CD4-positive, alpha-beta memory T cell (primary cell): ENCODE data around the gene ITIH2. TPM values are rescaled to one million over a fixed set of nuclear protein-coding genes. Genes with fewer than 3 reads are reported as not detected.
"Not testable (repeated sequence)": the region's sequence is repeated elsewhere in the genome, so short reads cannot be mapped to it uniquely, and the experiment has no call there.

Experiments used
- CTCF ChIA-PET: fragments of 350-600 bp; sonication (Branson Sonifier 250); formaldehyde crosslinking; loops from one replicate; lab custom pipeline; 2021; ENCODE audit warnings: inconsistent platforms; ENCODE audit not compliant: partially characterized antibody; lab: Charles Lee
- POLR2A ChIA-PET: fragments of 350-600 bp; sonication (Branson Sonifier 250); formaldehyde crosslinking; loops from one replicate; lab custom pipeline; 2021; ENCODE audit not compliant: partially characterized antibody; lab: Charles Lee
- DNase-seq, 5 donors: peaks; one replicate each; pipeline versions ENCODE4 v3.0.0 to v3.0.0-alpha.2; 2020 to 2022; ENCODE audit warnings: mixed read lengths in 1 of 5
- H3K27ac ChIP-seq: one replicate; pipeline ENCODE4 v1.7.0; 2013; ENCODE audit warnings: low read depth, low read length
- H3K27me3 ChIP-seq: 2 replicates; pipeline ENCODE4 v1.7.0; 2013; ENCODE audit warnings: mild to moderate bottlenecking, low read length, moderate library complexity; ENCODE audit not compliant: insufficient read depth
- H3K36me3 ChIP-seq: 2 replicates; pipeline ENCODE4 v1.7.0; 2013; ENCODE audit warnings: mild to moderate bottlenecking, low read length, moderate library complexity; ENCODE audit not compliant: insufficient read depth
- H3K4me1 ChIP-seq: 2 replicates; pipeline ENCODE4 v1.7.0; 2013; ENCODE audit warnings: mild to moderate bottlenecking, low read length, moderate library complexity; ENCODE audit not compliant: insufficient read depth
- H3K4me3 ChIP-seq, 2 donors: one replicate each; pipeline ENCODE4 v1.7.0; 2013; ENCODE audit warnings: low read length in 2 of 2, mild to moderate bottlenecking in 1 of 2
- H3K9me3 ChIP-seq, 2 donors: one replicate each; pipeline ENCODE4 v1.7.0; 2013; ENCODE audit warnings: low read length in 2 of 2, control low read depth in 1 of 2; ENCODE audit not compliant: control insufficient read depth in 1 of 2
- H3K27ac Mint-ChIP-seq, 7 donors: one replicate each; pipeline ENCODE4 v1.8.0; 2020 to 2021; ENCODE audit warnings: mixed read lengths in 7 of 7, mild to moderate bottlenecking in 6 of 7, inconsistent platforms in 3 of 7, moderate library complexity in 3 of 7
- H3K27me3 Mint-ChIP-seq, 2 donors: one replicate each; pipeline ENCODE4 v1.8.0; 2020 to 2021; ENCODE audit warnings: mixed read lengths in 2 of 2
- H3K36me3 Mint-ChIP-seq, 2 donors: one replicate each; pipeline ENCODE4 v1.8.0; 2020 to 2021; ENCODE audit warnings: mixed read lengths in 2 of 2, inconsistent platforms in 1 of 2, mild to moderate bottlenecking in 1 of 2
- H3K4me1 Mint-ChIP-seq, 4 donors: one replicate each; pipeline ENCODE4 v1.8.0; 2020 to 2021; ENCODE audit warnings: mixed read lengths in 4 of 4, mild to moderate bottlenecking in 1 of 4
- H3K4me3 Mint-ChIP-seq, 8 donors: one replicate each; pipeline ENCODE4 v1.8.0; 2020 to 2021; ENCODE audit warnings: mixed read lengths in 8 of 8, mild to moderate bottlenecking in 7 of 8, moderate library complexity in 6 of 8, inconsistent platforms in 3 of 8
- H3K9me3 Mint-ChIP-seq, 8 donors: one replicate each; pipeline ENCODE4 v1.8.0; 2020 to 2021; ENCODE audit warnings: mixed read lengths in 8 of 8, mild to moderate bottlenecking in 5 of 8, inconsistent platforms in 3 of 8, moderate library complexity in 1 of 8
- intact Hi-C: fragments of 100-400 bp; cut with micrococcal nuclease; formaldehyde crosslinking; loops from one replicate; pipeline ENCODE4 v1.15.1; 2023
- polyA plus RNA-seq, 2 donors: library from polyadenylated mRNA; unstranded; fragments of 300-500 nt; fragmentation: Illumina TruSeq; gene quantifications; one replicate each; pipeline ENCODE4 v1.2.3, GENCODE V29; 2021
- total RNA-seq, 2 experiments: library from RNA; stranded (reverse); gene quantifications; one replicate each; pipeline ENCODE4 v1.2.3, GENCODE V29; 2021

ITIH2 gene
- total and polyA plus RNA-seq, 4 experiments from 2014 or later: not detected

GRCh38 chr10:7706534-7707073, 3.5 kb downstream of the ITIH2 start:
- CTCF ChIA-PET: no interaction called here
- peaks cover 17 to 40% of the 10 kb centered on the region in 2 donors for H3K27me3 Mint-ChIP-seq
- POLR2A ChIA-PET: no interaction called here
- no peaks in the 10 kb centered on the region for H3K4me1 Mint-ChIP-seq
- H3K4me3 ChIP-seq: no peak overlapping the region
- DNase-seq: no peak
- no peaks in the 10 kb centered on the region for H3K9me3 ChIP-seq
- no peaks in the 10 kb centered on the region for H3K4me1 ChIP-seq
- intact Hi-C loops: no loop called here
- no peak overlapping the region for H3K4me3 Mint-ChIP-seq
- no peak overlapping the region for H3K27ac ChIP-seq
- no peaks in the 10 kb centered on the region for H3K36me3 ChIP-seq
- H3K9me3 Mint-ChIP-seq: peaks cover 0 to 4% (median 0%) of the 10 kb centered on the region in 8 donors
- H3K36me3 Mint-ChIP-seq: no peaks in the 10 kb centered on the region
- no peak overlapping the region for H3K27ac Mint-ChIP-seq
- peaks cover 5% of the 10 kb centered on the region for H3K27me3 ChIP-seq

DNA sequence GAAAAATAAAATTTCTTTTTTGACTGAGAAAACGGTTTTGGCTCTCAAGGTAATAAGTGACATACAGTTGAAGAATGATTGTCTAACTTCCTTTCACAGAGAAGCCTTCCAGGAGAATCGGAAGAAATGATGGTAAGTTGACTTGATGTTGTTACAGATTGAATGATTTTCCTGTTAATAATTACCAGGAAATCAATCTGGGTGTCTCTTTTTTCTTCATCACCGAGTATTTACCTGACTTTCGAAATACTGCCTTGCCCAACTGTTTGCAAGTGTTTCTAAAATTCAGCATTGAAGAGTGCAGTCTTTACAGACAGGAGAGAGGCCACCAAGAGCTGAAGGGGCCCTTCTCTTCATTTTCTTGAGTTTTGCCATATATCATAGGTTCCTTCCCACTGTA, 4.0 kb downstream of the ITIH2 start:
- ChIA-PET POLR2A (no interaction called here), CTCF (no interaction called here)
- intact Hi-C loops: no loop called here
- H3K27ac ChIP-seq: no peak overlapping the region
- H3K4me3 ChIP-seq: no peak overlapping the region
- no peaks in the 10 kb centered on the region for H3K4me1 ChIP-seq
- H3K36me3 ChIP-seq: no peaks in the 10 kb centered on the region
- no peak overlapping the region for H3K4me3 Mint-ChIP-seq
- H3K27me3 Mint-ChIP-seq: peaks cover 17 to 39% of the 10 kb centered on the region in 2 donors
- no peaks in the 10 kb centered on the region for H3K4me1 Mint-ChIP-seq
- peaks cover 0 to 4% (median 0%) of the 10 kb centered on the region in 8 donors for H3K9me3 Mint-ChIP-seq
- H3K27me3 ChIP-seq: peaks cover 5% of the 10 kb centered on the region
- H3K36me3 Mint-ChIP-seq: no peaks in the 10 kb centered on the region
- H3K27ac Mint-ChIP-seq: no peak overlapping the region
- no peaks in the 10 kb centered on the region for H3K9me3 ChIP-seq
- DNase-seq: no peak

- H3K9me3 Mint-ChIP-seq: peaks cover 0 to 4% (median 0%) of the 10 kb centered on the region in 8 donors
- peaks cover 12 to 33% of the 10 kb centered on the region in 2 donors for H3K27me3 Mint-ChIP-seq
- no peaks in the 10 kb centered on the region for H3K4me1 Mint-ChIP-seq
- no peak overlapping the region for H3K4me3 Mint-ChIP-seq
- Histone ChIP-seq H3K4me3 (no peak overlapping the region), H3K27ac (no peak overlapping the region), H3K36me3 (no peaks in the 10 kb centered on the region), H3K27me3 (peaks cover 5% of the 10 kb centered on the region), H3K4me1 (no peaks in the 10 kb centered on the region), H3K9me3 (no peaks in the 10 kb centered on the region)
- H3K36me3 Mint-ChIP-seq: no peaks in the 10 kb centered on the region
- no peak overlapping the region for H3K27ac Mint-ChIP-seq
- intact Hi-C loops: no loop called here
- CTCF ChIA-PET: no interaction called here
- POLR2A ChIA-PET: no interaction called here
- no peak for DNase-seq
Observed at GRCh38 chr10:7707858-7708622, 4.9 kb downstream of the ITIH2 start.

DNA sequence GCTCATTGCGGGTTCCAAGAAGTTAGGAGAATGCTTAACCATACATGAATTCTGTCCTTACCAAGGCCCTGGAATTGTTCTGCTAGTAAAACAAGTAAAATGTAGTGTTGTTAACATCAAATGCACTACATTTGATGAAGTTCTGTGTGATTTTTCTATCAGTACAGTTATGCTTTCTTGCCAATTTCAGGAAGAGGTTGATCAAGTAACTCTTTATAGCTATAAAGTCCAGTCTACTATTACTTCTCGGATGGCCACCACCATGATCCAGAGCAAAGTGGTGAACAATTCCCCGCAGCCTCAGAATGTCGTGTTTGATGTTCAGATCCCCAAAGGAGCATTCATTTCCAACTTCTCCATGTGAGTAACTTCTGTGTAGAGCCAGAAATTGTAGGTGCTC, 5.7 kb downstream of the ITIH2 start:
- CTCF ChIA-PET: no interaction called here
- H3K36me3 ChIP-seq: no peaks in the 10 kb centered on the region

GRCh38 chr10:7710446-7710845, 7.3 kb downstream of the ITIH2 start:
- H3K9me3 ChIP-seq: no peaks in the 10 kb centered on the region
- Mint-ChIP-seq H3K27me3 (peaks cover 11 to 24% of the 10 kb centered on the region in 2 donors), H3K9me3 (peaks cover 0 to 4% (median 0%) of the 10 kb centered on the region in 8 donors), H3K4me1 (no peaks in the 10 kb centered on the region), H3K36me3 (no peaks in the 10 kb centered on the region), H3K27ac (no peak overlapping the region), H3K4me3 (no peak overlapping the region)
- no peaks in the 10 kb centered on the region for H3K36me3 ChIP-seq
- no peak overlapping the region for H3K4me3 ChIP-seq
- ChIA-PET CTCF (no interaction called here), POLR2A (no interaction called here)
- no peak overlapping the region for H3K27ac ChIP-seq
- intact Hi-C loops: no loop called here
- H3K27me3 ChIP-seq: peaks cover 5% of the 10 kb centered on the region
- DNase-seq: no peak
- H3K4me1 ChIP-seq: no peaks in the 10 kb centered on the region

More for the DNA sequence above, 5.7 kb downstream of the ITIH2 start:
- Mint-ChIP-seq H3K9me3 (peaks cover 0 to 4% (median 0%) of the 10 kb centered on the region in 8 donors), H3K27ac (no peak overlapping the region), H3K36me3 (no peaks in the 10 kb centered on the region), H3K4me1 (no peaks in the 10 kb centered on the region), H3K4me3 (no peak overlapping the region), H3K27me3 (peaks cover 14 to 30% of the 10 kb centered on the region in 2 donors)
- Histone ChIP-seq H3K27ac (no peak overlapping the region), H3K27me3 (peaks cover 5% of the 10 kb centered on the region), H3K4me3 (no peak overlapping the region), H3K4me1 (no peaks in the 10 kb centered on the region), H3K9me3 (no peaks in the 10 kb centered on the region)
- intact Hi-C loops: no loop called here
- POLR2A ChIA-PET: no interaction called here
- no peak for DNase-seq

GRCh38 chr10:7711075-7711474, 8.0 kb downstream of the ITIH2 start:
- H3K27ac Mint-ChIP-seq, H3K4me1 ChIP-seq, H3K9me3 ChIP-seq, H3K27ac ChIP-seq, intact Hi-C loops, DNase-seq, H3K36me3 ChIP-seq, H3K27me3 ChIP-seq, POLR2A ChIA-PET, H3K4me1 Mint-ChIP-seq, H3K4me3 ChIP-seq, H3K4me3 Mint-ChIP-seq, H3K36me3 Mint-ChIP-seq, CTCF ChIA-PET, H3K9me3 Mint-ChIP-seq: not testable (repeated sequence)
- peaks cover 11 to 23% of the 10 kb centered on the region in 2 donors for H3K27me3 Mint-ChIP-seq

DNA sequence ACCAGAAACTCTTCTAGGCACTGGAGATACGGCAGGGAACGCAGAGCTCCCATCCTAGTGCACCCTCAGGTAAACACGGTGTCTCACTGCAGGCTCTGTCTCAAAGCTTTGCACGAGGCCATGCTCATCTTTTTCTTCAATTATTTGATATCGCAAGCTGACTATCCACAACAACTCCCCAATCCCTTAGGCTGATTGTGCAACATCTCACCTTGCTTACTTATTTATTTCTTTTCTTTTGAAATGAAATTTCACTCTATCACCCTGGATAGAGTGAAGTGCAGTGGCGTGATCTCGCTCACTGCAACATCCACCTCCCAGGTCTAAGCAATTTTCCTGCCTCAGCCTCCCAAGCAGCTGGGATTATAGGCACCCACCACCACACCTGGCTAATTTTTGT, 12.4 kb downstream of the ITIH2 start:
- H3K4me3 Mint-ChIP-seq: no peak overlapping the region
- H3K4me3 ChIP-seq: no peak overlapping the region
- ChIA-PET POLR2A (no interaction called here), CTCF (no interaction called here)
- H3K4me1 Mint-ChIP-seq: no peaks in the 10 kb centered on the region
- H3K27ac Mint-ChIP-seq: no peak overlapping the region
- no peak for DNase-seq
- H3K27ac ChIP-seq: no peak overlapping the region
- H3K9me3 ChIP-seq: no peaks in the 10 kb centered on the region
- H3K4me1 ChIP-seq: no peaks in the 10 kb centered on the region
- intact Hi-C loops: no loop called here
- H3K27me3 ChIP-seq: no peaks in the 10 kb centered on the region
- peaks cover 0 to 4% (median 0%) of the 10 kb centered on the region in 8 donors for H3K9me3 Mint-ChIP-seq
- H3K27me3 Mint-ChIP-seq: peaks cover 12 to 22% of the 10 kb centered on the region in 2 donors
- no peaks in the 10 kb centered on the region for H3K36me3 ChIP-seq
- H3K36me3 Mint-ChIP-seq: no peaks in the 10 kb centered on the region
